Measurements from ENCODE around the gene ADCY3. TPM values are rescaled to one million over a fixed set of nuclear protein-coding genes. Genes with fewer than 3 reads are reported as not detected.

The ADCY3 gene
- polyA plus RNA-seq, 1 of the 3 experiments (the other 2 are of a cell fraction) = 53.9 TPM

DNA sequence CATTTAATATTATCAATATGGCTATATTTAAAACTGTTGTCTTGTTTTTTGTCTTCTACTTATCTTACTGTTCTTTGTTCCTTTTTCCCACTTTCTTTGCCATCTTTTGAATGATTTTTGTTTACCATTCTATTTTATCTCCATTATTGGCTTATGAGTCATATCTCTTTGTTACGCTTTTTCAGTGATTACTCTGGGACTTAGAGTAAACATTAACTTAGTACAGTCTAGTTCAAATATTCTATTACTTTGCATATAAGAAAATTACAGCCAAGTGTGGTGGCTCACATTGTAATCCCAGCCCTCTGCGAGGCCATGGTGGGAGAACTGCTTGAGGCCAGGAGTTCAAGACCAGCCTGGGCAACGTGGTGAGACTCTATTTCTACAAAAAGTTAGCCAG lies 26.1 kb downstream of the ADCY3 start:
- no peaks in the 10 kb centered on the region for H4K20me1 ChIP-seq (ENCODE audit: insufficient read depth)
- peaks cover 17% of the 10 kb centered on the region; the same call in 1 of the 2 replicates for H3K9me3 ChIP-seq
- DNase-seq = no peak
- ChIA-PET CTCF (no interaction called here), POLR2A (no interaction called here)
- H3K4me3 ChIP-seq (ENCODE audit: low read depth in 2 of 2, low read length in 1 of 2) = no peak overlapping the region
- H3K27ac ChIP-seq (ENCODE audit: low read depth in 2 of 2, low read length in 1 of 2) = no peak overlapping the region
- H3K36me3 ChIP-seq (replicated peaks in 1 of 2; ENCODE audit: control insufficient read depth in 1 of 2, insufficient read depth in 2 of 2, low read length in 1 of 2) = peaks cover 0 to 16% of the 10 kb centered on the region in 2 experiments
- TF ChIP-seq RCOR1 (IDR thresholded peaks at IDR 0.05; ENCODE audit: low read length) (no peak), TAF1 (IDR thresholded peaks at IDR 0.05; ENCODE audit: borderline replicate concordance, low read depth, low read length) (no peak)
- no peak overlapping the region for H2AFZ ChIP-seq (ENCODE audit: low read depth)
- no peak overlapping the region for H3K9ac ChIP-seq
- H3K4me1 ChIP-seq (ENCODE audit: control insufficient read depth in 1 of 2, insufficient read depth in 2 of 2, low read depth in 1 of 2, low read length in 1 of 2) = no peaks in the 10 kb centered on the region
- H3K79me2 ChIP-seq (ENCODE audit: insufficient read depth) = no peaks in the 10 kb centered on the region
- H3K4me2 ChIP-seq = no peak overlapping the region
- 70% methylated on average over 3 of the region's 3 CpGs for WGBS (ENCODE audit: low lambda C conversion rate)
- no peaks in the 10 kb centered on the region for H3K9me2 ChIP-seq
- H3K27me3 ChIP-seq (ENCODE audit: insufficient read depth) = no peaks in the 10 kb centered on the region
- peaks cover 6% of the 10 kb centered on the region for H3F3A ChIP-seq (replicated peaks; ENCODE audit: insufficient read depth)

DNA sequence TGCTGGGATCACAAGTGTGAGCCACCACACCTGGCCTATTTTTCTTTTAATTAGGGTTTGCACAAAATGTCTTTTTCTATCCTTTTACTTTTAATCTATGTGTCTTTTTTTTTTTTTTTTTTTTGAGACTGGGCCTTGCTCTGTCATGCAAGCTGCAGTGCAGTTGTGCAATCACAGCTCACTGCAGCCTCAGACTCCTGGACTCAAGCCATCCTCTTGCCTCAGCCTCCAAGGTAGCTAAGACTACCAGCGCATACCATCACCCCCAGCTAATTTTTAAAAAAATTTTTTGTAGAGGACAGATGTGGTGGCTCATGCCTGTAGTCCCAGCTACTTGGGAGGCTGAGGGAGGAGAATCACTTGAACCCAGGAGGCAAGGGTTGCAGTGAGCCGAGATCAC lies 27.1 kb downstream of the ADCY3 start:
- no peak for TF ChIP-seq RXRA (IDR thresholded peaks at IDR 0.05; ENCODE audit: borderline replicate concordance, low read depth)
- TF ChIP-seq, protein P1, sequence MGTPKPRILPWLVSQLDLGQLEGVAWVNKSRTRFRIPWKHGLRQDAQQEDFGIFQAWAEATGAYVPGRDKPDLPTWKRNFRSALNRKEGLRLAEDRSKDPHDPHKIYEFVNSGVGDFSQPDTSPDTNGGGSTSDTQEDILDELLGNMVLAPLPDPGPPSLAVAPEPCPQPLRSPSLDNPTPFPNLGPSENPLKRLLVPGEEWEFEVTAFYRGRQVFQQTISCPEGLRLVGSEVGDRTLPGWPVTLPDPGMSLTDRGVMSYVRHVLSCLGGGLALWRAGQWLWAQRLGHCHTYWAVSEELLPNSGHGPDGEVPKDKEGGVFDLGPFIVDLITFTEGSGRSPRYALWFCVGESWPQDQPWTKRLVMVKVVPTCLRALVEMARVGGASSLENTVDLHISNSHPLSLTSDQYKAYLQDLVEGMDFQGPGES (IDR thresholded peaks at IDR 0.05; ENCODE audit: low read depth, low read length) = no peak
- no peak for TF ChIP-seq NFIC (IDR thresholded peaks at IDR 0.05; ENCODE audit: borderline replicate concordance)
- no peak for TF ChIP-seq FOSL2 (IDR thresholded peaks at IDR 0.05; ENCODE audit: borderline replicate concordance, low read depth)
- TF ChIP-seq, protein P2, sequence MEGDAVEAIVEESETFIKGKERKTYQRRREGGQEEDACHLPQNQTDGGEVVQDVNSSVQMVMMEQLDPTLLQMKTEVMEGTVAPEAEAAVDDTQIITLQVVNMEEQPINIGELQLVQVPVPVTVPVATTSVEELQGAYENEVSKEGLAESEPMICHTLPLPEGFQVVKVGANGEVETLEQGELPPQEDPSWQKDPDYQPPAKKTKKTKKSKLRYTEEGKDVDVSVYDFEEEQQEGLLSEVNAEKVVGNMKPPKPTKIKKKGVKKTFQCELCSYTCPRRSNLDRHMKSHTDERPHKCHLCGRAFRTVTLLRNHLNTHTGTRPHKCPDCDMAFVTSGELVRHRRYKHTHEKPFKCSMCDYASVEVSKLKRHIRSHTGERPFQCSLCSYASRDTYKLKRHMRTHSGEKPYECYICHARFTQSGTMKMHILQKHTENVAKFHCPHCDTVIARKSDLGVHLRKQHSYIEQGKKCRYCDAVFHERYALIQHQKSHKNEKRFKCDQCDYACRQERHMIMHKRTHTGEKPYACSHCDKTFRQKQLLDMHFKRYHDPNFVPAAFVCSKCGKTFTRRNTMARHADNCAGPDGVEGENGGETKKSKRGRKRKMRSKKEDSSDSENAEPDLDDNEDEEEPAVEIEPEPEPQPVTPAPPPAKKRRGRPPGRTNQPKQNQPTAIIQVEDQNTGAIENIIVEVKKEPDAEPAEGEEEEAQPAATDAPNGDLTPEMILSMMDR (IDR thresholded peaks at IDR 0.05) = no peak
- TF ChIP-seq POLR2AphosphoS5 (IDR thresholded peaks at IDR 0.05; ENCODE audit: low read depth, low read length) = no peak
- TF ChIP-seq, protein P3, sequence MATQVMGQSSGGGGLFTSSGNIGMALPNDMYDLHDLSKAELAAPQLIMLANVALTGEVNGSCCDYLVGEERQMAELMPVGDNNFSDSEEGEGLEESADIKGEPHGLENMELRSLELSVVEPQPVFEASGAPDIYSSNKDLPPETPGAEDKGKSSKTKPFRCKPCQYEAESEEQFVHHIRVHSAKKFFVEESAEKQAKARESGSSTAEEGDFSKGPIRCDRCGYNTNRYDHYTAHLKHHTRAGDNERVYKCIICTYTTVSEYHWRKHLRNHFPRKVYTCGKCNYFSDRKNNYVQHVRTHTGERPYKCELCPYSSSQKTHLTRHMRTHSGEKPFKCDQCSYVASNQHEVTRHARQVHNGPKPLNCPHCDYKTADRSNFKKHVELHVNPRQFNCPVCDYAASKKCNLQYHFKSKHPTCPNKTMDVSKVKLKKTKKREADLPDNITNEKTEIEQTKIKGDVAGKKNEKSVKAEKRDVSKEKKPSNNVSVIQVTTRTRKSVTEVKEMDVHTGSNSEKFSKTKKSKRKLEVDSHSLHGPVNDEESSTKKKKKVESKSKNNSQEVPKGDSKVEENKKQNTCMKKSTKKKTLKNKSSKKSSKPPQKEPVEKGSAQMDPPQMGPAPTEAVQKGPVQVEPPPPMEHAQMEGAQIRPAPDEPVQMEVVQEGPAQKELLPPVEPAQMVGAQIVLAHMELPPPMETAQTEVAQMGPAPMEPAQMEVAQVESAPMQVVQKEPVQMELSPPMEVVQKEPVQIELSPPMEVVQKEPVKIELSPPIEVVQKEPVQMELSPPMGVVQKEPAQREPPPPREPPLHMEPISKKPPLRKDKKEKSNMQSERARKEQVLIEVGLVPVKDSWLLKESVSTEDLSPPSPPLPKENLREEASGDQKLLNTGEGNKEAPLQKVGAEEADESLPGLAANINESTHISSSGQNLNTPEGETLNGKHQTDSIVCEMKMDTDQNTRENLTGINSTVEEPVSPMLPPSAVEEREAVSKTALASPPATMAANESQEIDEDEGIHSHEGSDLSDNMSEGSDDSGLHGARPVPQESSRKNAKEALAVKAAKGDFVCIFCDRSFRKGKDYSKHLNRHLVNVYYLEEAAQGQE (IDR thresholded peaks at IDR 0.05; ENCODE audit: low read depth, low read length) = no peak
- TF ChIP-seq EP300 (IDR thresholded peaks at IDR 0.05; ENCODE audit: borderline replicate concordance in 1 of 2, low read depth in 1 of 2, low read length in 1 of 2) = no peak
- TF ChIP-seq RAD21 (IDR thresholded peaks at IDR 0.05; ENCODE audit: low read length) = no peak
- no peak for TF ChIP-seq CHD2 (IDR thresholded peaks at IDR 0.05; ENCODE audit: low read length, partially characterized antibody)
- TF ChIP-seq ELF1 (IDR thresholded peaks at IDR 0.05) = no peak
- TF ChIP-seq, protein P4, sequence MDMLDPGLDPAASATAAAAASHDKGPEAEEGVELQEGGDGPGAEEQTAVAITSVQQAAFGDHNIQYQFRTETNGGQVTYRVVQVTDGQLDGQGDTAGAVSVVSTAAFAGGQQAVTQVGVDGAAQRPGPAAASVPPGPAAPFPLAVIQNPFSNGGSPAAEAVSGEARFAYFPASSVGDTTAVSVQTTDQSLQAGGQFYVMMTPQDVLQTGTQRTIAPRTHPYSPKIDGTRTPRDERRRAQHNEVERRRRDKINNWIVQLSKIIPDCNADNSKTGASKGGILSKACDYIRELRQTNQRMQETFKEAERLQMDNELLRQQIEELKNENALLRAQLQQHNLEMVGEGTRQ (IDR thresholded peaks at IDR 0.05; ENCODE audit: borderline replicate concordance, low read depth, low read length) = no peak
- Histone ChIP-seq H4K20me1 (ENCODE audit: insufficient read depth) (no peaks in the 10 kb centered on the region), H3K9me3 (peaks cover 17% of the 10 kb centered on the region; the same call in 1 of the 2 replicates), H3K4me3 (ENCODE audit: low read depth in 2 of 2, low read length in 1 of 2) (no peak overlapping the region), H2AFZ (ENCODE audit: low read depth) (no peak overlapping the region), H3K79me2 (ENCODE audit: insufficient read depth) (no peaks in the 10 kb centered on the region), H3K27me3 (ENCODE audit: insufficient read depth) (no peaks in the 10 kb centered on the region), H3K9me2 (no peaks in the 10 kb centered on the region), H3K9ac (no peak overlapping the region), H3K27ac (ENCODE audit: low read depth in 2 of 2, low read length in 1 of 2) (no peak overlapping the region), H3K4me1 (ENCODE audit: control insufficient read depth in 1 of 2, insufficient read depth in 2 of 2, low read depth in 1 of 2, low read length in 1 of 2) (no peaks in the 10 kb centered on the region), H3F3A (replicated peaks; ENCODE audit: insufficient read depth) (peaks cover 6% of the 10 kb centered on the region), H3K4me2 (no peak overlapping the region), H3K36me3 (replicated peaks in 1 of 2; ENCODE audit: control insufficient read depth in 1 of 2, insufficient read depth in 2 of 2, low read length in 1 of 2) (peaks cover 0 to 14% of the 10 kb centered on the region in 2 experiments)
- whole genome bisulfite sequencing (ENCODE audit: low lambda C conversion rate) = 94% methylated on average over 2 of the region's 2 CpGs
- no peak for DNase-seq
- ChIA-PET CTCF (interaction anchor here (1.9 kb wide), 1 partner anchor 483 kb away, joined by 6 read pairs; no protein-coding TSS in a partner anchor), POLR2A (no interaction called here)
